H9 (cell line): ENCODE measurements around the gene TIPARP. TPM values are rescaled to one million over a fixed set of nuclear protein-coding genes. Genes with fewer than 3 reads are reported as not detected.

Experiments used
- DNase-seq: peaks from one replicate; pipeline ENCODE4 v3.0.0-alpha.2; 2017
- H2AFZ ChIP-seq: one replicate; pipeline ENCODE4 v1.6.1; 2013; ENCODE audit warnings: mild to moderate bottlenecking, low read length, control low read depth, moderate library complexity
- H2AK5ac ChIP-seq: 2 replicates; pipeline ENCODE4 v1.6.1; 2013; ENCODE audit warnings: low read length, control low read depth, mixed read lengths; ENCODE audit not compliant: insufficient read length
- H2BK120ac ChIP-seq: one replicate; pipeline ENCODE4 v1.6.1; 2013; ENCODE audit warnings: low read depth, mild to moderate bottlenecking, low read length, control low read depth, inconsistent platforms; ENCODE audit not compliant: poor library complexity, severe bottlenecking
- H2BK12ac ChIP-seq: 2 replicates; pipeline ENCODE4 v1.6.1; 2013; ENCODE audit warnings: low read length, control low read depth, mixed read lengths, low read depth; ENCODE audit not compliant: insufficient read length
- H2BK15ac ChIP-seq: 2 replicates; pipeline ENCODE4 v1.6.1; 2013; ENCODE audit warnings: low read depth, low read length, control low read depth
- H2BK20ac ChIP-seq: one replicate; pipeline ENCODE4 v1.6.1; 2013; ENCODE audit warnings: low read depth, mild to moderate bottlenecking, low read length, control low read depth, inconsistent platforms; ENCODE audit not compliant: poor library complexity, severe bottlenecking
- H2BK5ac ChIP-seq: 2 replicates; pipeline ENCODE4 v1.6.1; 2013; ENCODE audit warnings: low read length, control low read depth, mixed read lengths; ENCODE audit not compliant: insufficient read length
- H3K14ac ChIP-seq: 2 replicates; pipeline ENCODE4 v1.6.1; 2013; ENCODE audit warnings: low read length, control low read depth; ENCODE audit not compliant: insufficient read depth
- H3K18ac ChIP-seq: 2 replicates; pipeline ENCODE4 v1.6.1; 2013; ENCODE audit warnings: low read depth, mild to moderate bottlenecking, mixed read lengths, low read length, control low read depth; ENCODE audit not compliant: insufficient read length
- H3K23ac ChIP-seq: 2 replicates; pipeline ENCODE4 v1.6.1; 2013; ENCODE audit warnings: low read length, control low read depth, mixed read lengths, low read depth; ENCODE audit not compliant: insufficient read length
- H3K23me2 ChIP-seq: 2 replicates; pipeline ENCODE4 v1.6.1; 2013; ENCODE audit warnings: low read depth, mild to moderate bottlenecking, mixed read lengths, low read length, control low read depth; ENCODE audit not compliant: insufficient read length, poor library complexity, severe bottlenecking
- H3K27ac ChIP-seq: 2 replicates; pipeline ENCODE4 v1.5.1; 2013; ENCODE audit warnings: low read length, control low read depth, mixed read lengths, low read depth; ENCODE audit not compliant: insufficient read length
- H3K27me3 ChIP-seq: 2 replicates; pipeline ENCODE4 v1.6.1; 2013; ENCODE audit warnings: low read length, control low read depth, inconsistent platforms; ENCODE audit not compliant: insufficient read depth
- H3K4ac ChIP-seq: 2 replicates; pipeline ENCODE4 v1.6.1; 2013; ENCODE audit warnings: low read depth, mild to moderate bottlenecking, control low read depth, inconsistent platforms, low read length, moderate library complexity
- H3K4me1 ChIP-seq: 2 replicates; pipeline ENCODE4 v1.6.1; 2013; ENCODE audit warnings: low read length, control low read depth, inconsistent platforms; ENCODE audit not compliant: insufficient read depth
- H3K4me2 ChIP-seq: 2 replicates; pipeline ENCODE4 v1.6.1; 2013; ENCODE audit warnings: low read length, control low read depth, mixed read lengths; ENCODE audit not compliant: insufficient read length, insufficient read depth
- H3K56ac ChIP-seq: 2 replicates; pipeline ENCODE4 v1.6.1; 2013; ENCODE audit warnings: low read depth, mild to moderate bottlenecking, mixed read lengths, low read length, control low read depth; ENCODE audit not compliant: insufficient read length
- H3K79me1 ChIP-seq: 2 replicates; pipeline ENCODE4 v1.6.1; 2013; ENCODE audit warnings: low read depth, mild to moderate bottlenecking, moderate library complexity, low read length, control low read depth, inconsistent platforms; ENCODE audit not compliant: insufficient read depth, poor library complexity, severe bottlenecking
- H3K79me2 ChIP-seq: 2 replicates; pipeline ENCODE4 v1.6.1; 2013; ENCODE audit warnings: low read length, control low read depth, inconsistent platforms; ENCODE audit not compliant: insufficient read depth
- H3K9ac ChIP-seq: 2 replicates; pipeline ENCODE4 v1.6.1; 2013; ENCODE audit warnings: low read length, control low read depth, mixed read lengths; ENCODE audit not compliant: insufficient read length; ENCODE audit errors: extremely low read depth
- H3K9me3 ChIP-seq: one replicate; pipeline ENCODE4 v1.6.1; 2013; ENCODE audit warnings: low read depth, low read length, inconsistent platforms; ENCODE audit not compliant: control insufficient read depth
- H3T11ph ChIP-seq: one replicate; pipeline ENCODE4 v1.6.1; 2013; ENCODE audit warnings: mild to moderate bottlenecking, low read length, control low read depth, inconsistent platforms
- H4K20me1 ChIP-seq: one replicate; pipeline ENCODE4 v1.6.1; 2013; ENCODE audit not compliant: control insufficient read depth, insufficient read length, insufficient read depth
- H4K5ac ChIP-seq: 2 replicates; pipeline ENCODE4 v1.6.1; 2013; ENCODE audit warnings: low read depth, mild to moderate bottlenecking, mixed read lengths, low read length, control low read depth; ENCODE audit not compliant: insufficient read length
- H4K8ac ChIP-seq: replicated peaks from 2 replicates; pipeline ENCODE4 v1.6.1; 2013; ENCODE audit warnings: low read length, control low read depth, mixed read lengths, low read depth; ENCODE audit not compliant: insufficient read length
- H4K91ac ChIP-seq: 2 replicates; pipeline ENCODE4 v1.6.1; 2013; ENCODE audit warnings: low read depth, mild to moderate bottlenecking, moderate library complexity, mixed read lengths, low read length, control low read depth; ENCODE audit not compliant: insufficient read length
- H3K27ac Mint-ChIP-seq, 3 experiments: 2 replicates in 2 of 3; 3 replicates in 1 of 3; pipeline ENCODE4 v1.8.0; 2020 to 2021; ENCODE audit warnings: mixed read lengths in 3 of 3, mild to moderate bottlenecking in 1 of 3, moderate library complexity in 1 of 3
- H3K27me3 Mint-ChIP-seq: 2 replicates; pipeline ENCODE4 v1.8.0; 2021; ENCODE audit warnings: low read depth, mild to moderate bottlenecking, moderate library complexity, mixed read lengths
- H3K36me3 Mint-ChIP-seq, 3 experiments: 2 replicates in 2 of 3; 3 replicates in 1 of 3; pipeline ENCODE4 v1.8.0; 2020 to 2021; ENCODE audit warnings: low read depth in 3 of 3, mixed read lengths in 3 of 3; ENCODE audit not compliant: insufficient read depth in 1 of 3
- H3K4me1 Mint-ChIP-seq, 2 experiments: 2 replicates each; pipeline ENCODE4 v1.8.0; 2020; ENCODE audit warnings: mixed read lengths in 2 of 2
- H3K4me3 Mint-ChIP-seq, 2 experiments: 2 replicates in 1 of 2; 3 replicates in 1 of 2; pipeline ENCODE4 v1.8.0; 2020 to 2021; ENCODE audit warnings: mild to moderate bottlenecking in 2 of 2, mixed read lengths in 2 of 2, moderate library complexity in 1 of 2
- H3K9me3 Mint-ChIP-seq, 2 experiments: 2 replicates in 1 of 2; 3 replicates in 1 of 2; pipeline ENCODE4 v1.8.0; 2020; ENCODE audit warnings: mild to moderate bottlenecking in 2 of 2, mixed read lengths in 2 of 2, moderate library complexity in 1 of 2
- CTCF ChIP-seq: fragments of 200-600 bp; sonication (generic); conservative IDR thresholded peaks from 3 replicates; pipeline ENCODE4 v1.8.0; 2021; ENCODE audit warnings: antibody characterized with exemption, mild to moderate bottlenecking
- WGBS: extraction: QIAGEN DNeasy Blood & Tissue Kit; methylation state at CpG from one replicate; pipeline ENCODE4 v1.1.7; 2013; ENCODE audit warnings: missing lambda C conversion rate, low lambda C conversion rate, mixed read lengths; ENCODE audit not compliant: insufficient read length; ENCODE audit errors: extremely low coverage; 5-methylcytosine and 5-hydroxymethylcytosine counted together
- total RNA-seq: library from RNA; stranded (reverse); gene quantifications from 2 replicates; pipeline ENCODE4 v1.2.1, GENCODE V29; 2021

Gene TIPARP
- total RNA-seq, 1 experiment from 2014 or later, result 5.9 TPM

GRCh38 chr3:156668073-156668763 is 6.2 kb upstream of the TIPARP start:
- H3K79me1 ChIP-seq, result no peaks in the 10 kb centered on the region
- Mint-ChIP-seq H3K27me3 (peaks cover 10% of the 10 kb centered on the region), H3K4me3 (no peak overlapping the region), H3K36me3 (no peaks in the 10 kb centered on the region), H3K9me3 (no peaks in the 10 kb centered on the region), H3K27ac (no peak overlapping the region), H3K4me1 (peaks cover 13 to 20% of the 10 kb centered on the region in 2 experiments)
- no peak overlapping the region for H4K5ac ChIP-seq
- H3K23ac ChIP-seq, result no peak overlapping the region
- H3K9me3 ChIP-seq, result no peaks in the 10 kb centered on the region
- no peak overlapping the region for H3K4ac ChIP-seq
- no peaks in the 10 kb centered on the region for H4K20me1 ChIP-seq
- no peak overlapping the region for H2BK12ac ChIP-seq
- H3K9ac ChIP-seq, result no peak overlapping the region
- no peak overlapping the region for H3K4me2 ChIP-seq
- H3K14ac ChIP-seq, result no peak overlapping the region
- H3K27ac ChIP-seq, result no peak overlapping the region
- no peaks in the 10 kb centered on the region for H3K27me3 ChIP-seq
- H4K8ac ChIP-seq, result no peak overlapping the region
- H4K91ac ChIP-seq, result no peak overlapping the region
- H3K56ac ChIP-seq, result no peak overlapping the region
- H2BK120ac ChIP-seq, result no peak overlapping the region
- H2BK5ac ChIP-seq, result no peak overlapping the region
- no peak overlapping the region for H2BK20ac ChIP-seq
- peak overlapping the region; percentile 68 for H2AFZ ChIP-seq
- H3K23me2 ChIP-seq, result no peaks in the 10 kb centered on the region
- H2AK5ac ChIP-seq, result no peak overlapping the region
- no CpG with 5 or more reads among the region's 4 CpGs for WGBS
- no peak overlapping the region for H2BK15ac ChIP-seq
- TF ChIP-seq CTCF, result no peak
- no peak overlapping the region for H3K18ac ChIP-seq
- no peak for DNase-seq
- H3T11ph ChIP-seq, result no peak overlapping the region
- H3K4me1 ChIP-seq, result peaks cover 6% of the 10 kb centered on the region; the same call in 1 of the 2 replicates
- no peaks in the 10 kb centered on the region for H3K79me2 ChIP-seq
